ENCODE measurements around the gene PKHD1.

Gene PKHD1

GRCh38 chr6:52102405-52102804 lies 15.0 kb upstream of the PKHD1 start:
- Histone ChIP-seq H3K27me3 (ENCODE audit: insufficient read depth, poor library complexity, severe bottlenecking) (no peaks in the 10 kb centered on the region), H3K27ac (replicated peaks) (no peak overlapping the region), H3K4me3 (replicated peaks; ENCODE audit: insufficient read depth, low read length) (no peak overlapping the region)
- no peak for DNase-seq (ENCODE audit: low read depth in 1 of 2, low spot score in 1 of 2)
- TF ChIP-seq GABPA (IDR thresholded peaks at IDR 0.05; ENCODE audit: low read depth) (no peak), REST (IDR thresholded peaks at IDR 0.05; ENCODE audit: insufficient replicate concordance, low read depth) (no peak), CTCF (IDR thresholded peaks at IDR 0.05; ENCODE audit: insufficient read depth, low read length) (no peak), SPI1 (IDR thresholded peaks at IDR 0.05; ENCODE audit: borderline replicate concordance, low read depth) (no peak), POLR2AphosphoS5 (IDR thresholded peaks at IDR 0.05; ENCODE audit: low read depth) (no peak)

- Histone ChIP-seq H3K27ac (replicated peaks) (no peak overlapping the region), H3K4me3 (replicated peaks; ENCODE audit: insufficient read depth, low read length) (no peak overlapping the region), H3K27me3 (ENCODE audit: insufficient read depth, poor library complexity, severe bottlenecking) (no peaks in the 10 kb centered on the region)
- DNase-seq (ENCODE audit: low read depth in 1 of 2, low spot score in 1 of 2): no peak
- TF ChIP-seq SPI1 (IDR thresholded peaks at IDR 0.05; ENCODE audit: borderline replicate concordance, low read depth) (no peak), GABPA (IDR thresholded peaks at IDR 0.05; ENCODE audit: low read depth) (no peak), REST (IDR thresholded peaks at IDR 0.05; ENCODE audit: insufficient replicate concordance, low read depth) (no peak), CTCF (IDR thresholded peaks at IDR 0.05; ENCODE audit: insufficient read depth, low read length) (no peak), POLR2AphosphoS5 (IDR thresholded peaks at IDR 0.05; ENCODE audit: low read depth) (no peak)
Observed at GRCh38 chr6:52098721-52099120, 11.3 kb upstream of the PKHD1 start.

GRCh38 chr6:52089758-52090348 lies 2.4 kb upstream of the PKHD1 start:
- H3K4me3 ChIP-seq (replicated peaks; ENCODE audit: insufficient read depth, low read length): no peak overlapping the region
- H3K27me3 ChIP-seq (ENCODE audit: insufficient read depth, poor library complexity, severe bottlenecking): peaks cover 4% of the 10 kb centered on the region
- no peak for DNase-seq (ENCODE audit: low read depth in 1 of 2, low spot score in 1 of 2)
- no peak for TF ChIP-seq REST (IDR thresholded peaks at IDR 0.05; ENCODE audit: insufficient replicate concordance, low read depth)
- no peak for TF ChIP-seq GABPA (IDR thresholded peaks at IDR 0.05; ENCODE audit: low read depth)
- TF ChIP-seq SPI1 (IDR thresholded peaks at IDR 0.05; ENCODE audit: borderline replicate concordance, low read depth): no peak
- TF ChIP-seq POLR2AphosphoS5 (IDR thresholded peaks at IDR 0.05; ENCODE audit: low read depth): no peak
- TF ChIP-seq CTCF (IDR thresholded peaks at IDR 0.05; ENCODE audit: insufficient read depth, low read length): no peak
- H3K27ac ChIP-seq (replicated peaks): no peak overlapping the region

Data from HL-60 (cell line).